HEK293 (cell line): ENCODE results near the gene PCBP3.

Experiments
- OSR2 ChIP-seq: fragments of 450-650 bp; formaldehyde crosslinking; IDR thresholded peaks from 2 replicates; pipeline ENCODE4 v1.5.1; 2016; ENCODE audit warnings: missing biosample characterization, missing genetic modification characterization
- SALL2 ChIP-seq: fragments of 450-650 bp; formaldehyde crosslinking; IDR thresholded peaks from 2 replicates; pipeline ENCODE4 v1.5.0; 2017; ENCODE audit warnings: missing biosample characterization, mild to moderate bottlenecking, missing genetic modification characterization, borderline replicate concordance
- SETDB1 ChIP-seq: IDR thresholded peaks from one replicate; pipeline ENCODE4 v1.6.1; 2017; ENCODE audit warnings: mild to moderate bottlenecking, low read length, moderate library complexity, mixed read lengths; ENCODE audit not compliant: insufficient read length
- TCF7L2 ChIP-seq: IDR thresholded peaks from 2 replicates; pipeline ENCODE4 v1.6.1; 2011; ENCODE audit warnings: low read depth, mild to moderate bottlenecking, inconsistent platforms, low read length, moderate library complexity, borderline replicate concordance
- ZFP69B ChIP-seq: fragments of 450-650 bp; formaldehyde crosslinking; IDR thresholded peaks from 2 replicates; pipeline ENCODE4 v1.5.1; 2016; ENCODE audit warnings: missing biosample characterization, missing genetic modification characterization
- ZNF169 ChIP-seq: fragments of 450-650 bp; formaldehyde crosslinking; IDR thresholded peaks from 2 replicates; pipeline ENCODE4 v1.5.1; 2016; ENCODE audit warnings: missing biosample characterization, missing genetic modification characterization
- ZNF37A ChIP-seq: fragments of 450-650 bp; IDR thresholded peaks from 2 replicates; pipeline ENCODE4 v1.5.1; 2018; ENCODE audit warnings: missing biosample characterization, missing genetic modification characterization
- ZNF521 ChIP-seq: fragments of 450-650 bp; formaldehyde crosslinking; IDR thresholded peaks from 2 replicates; pipeline ENCODE4 v1.5.1; 2017; ENCODE audit warnings: missing biosample characterization, mild to moderate bottlenecking, missing genetic modification characterization
- ZNF549 ChIP-seq: fragments of 450-650 bp; IDR thresholded peaks from 2 replicates; pipeline ENCODE4 v1.5.1; 2018; ENCODE audit warnings: missing biosample characterization, missing genetic modification characterization, mild to moderate bottlenecking, inconsistent platforms, moderate library complexity
- ZNF654 ChIP-seq: fragments of 450-650 bp; formaldehyde crosslinking; IDR thresholded peaks from 2 replicates; pipeline ENCODE4 v1.5.1; 2016; ENCODE audit warnings: low read depth, missing biosample characterization, missing genetic modification characterization
- ZNF670 ChIP-seq: fragments of 450-650 bp; formaldehyde crosslinking; IDR thresholded peaks from 2 replicates; pipeline ENCODE4 v1.5.1; 2016; ENCODE audit warnings: missing biosample characterization, missing genetic modification characterization, low read depth
- ZNF76 ChIP-seq: fragments of 450-650 bp; formaldehyde crosslinking; IDR thresholded peaks from 2 replicates; pipeline ENCODE4; 2016; ENCODE audit warnings: low read depth, missing biosample characterization, missing genetic modification characterization, borderline replicate concordance
- ZXDB ChIP-seq: fragments of 450-650 bp; formaldehyde crosslinking; IDR thresholded peaks from 2 replicates; pipeline ENCODE4 v1.5.1; 2016; ENCODE audit warnings: missing biosample characterization, missing genetic modification characterization
- TF ChIP-seq, protein P1 (sequence below): fragments of 450-650 bp; formaldehyde crosslinking; conservative IDR thresholded peaks from 2 replicates; pipeline ENCODE4 v1.5.1; 2016; ENCODE audit warnings: low read depth, missing biosample characterization, missing genetic modification characterization
- TF ChIP-seq, protein P2 (sequence below): fragments of 450-650 bp; formaldehyde crosslinking; IDR thresholded peaks from 2 replicates; pipeline ENCODE4 v1.5.1; 2017; ENCODE audit warnings: missing biosample characterization, missing genetic modification characterization
- TF ChIP-seq, protein P3 (sequence below): fragments of 450-650 bp; formaldehyde crosslinking; IDR thresholded peaks from 2 replicates; pipeline ENCODE4 v1.5.1; 2016; ENCODE audit warnings: missing biosample characterization, missing genetic modification characterization
- TF ChIP-seq, protein P4 (sequence below): fragments of 450-650 bp; formaldehyde crosslinking; IDR thresholded peaks from 2 replicates; pipeline ENCODE4 v1.5.1; 2016; ENCODE audit warnings: missing biosample characterization, missing genetic modification characterization
- TF ChIP-seq, protein P5 (sequence below): fragments of 450-650 bp; formaldehyde crosslinking; IDR thresholded peaks from 2 replicates; pipeline ENCODE4 v1.5.1; 2016; ENCODE audit warnings: missing biosample characterization, missing genetic modification characterization
- TF ChIP-seq, protein P6 (sequence below): fragments of 450-650 bp; formaldehyde crosslinking; IDR thresholded peaks from 2 replicates; pipeline ENCODE4 v1.5.1; 2016; ENCODE audit warnings: missing biosample characterization, missing genetic modification characterization
- TF ChIP-seq, protein P7 (sequence below): fragments of 450-650 bp; formaldehyde crosslinking; IDR thresholded peaks from 2 replicates; pipeline ENCODE4 v1.5.1; 2016; ENCODE audit warnings: missing biosample characterization, missing genetic modification characterization
- TF ChIP-seq, protein P8 (sequence below): fragments of 450-650 bp; formaldehyde crosslinking; IDR thresholded peaks from 2 replicates; pipeline ENCODE4 v1.5.1; 2016; ENCODE audit warnings: missing biosample characterization, missing genetic modification characterization

Gene PCBP3

DNA sequence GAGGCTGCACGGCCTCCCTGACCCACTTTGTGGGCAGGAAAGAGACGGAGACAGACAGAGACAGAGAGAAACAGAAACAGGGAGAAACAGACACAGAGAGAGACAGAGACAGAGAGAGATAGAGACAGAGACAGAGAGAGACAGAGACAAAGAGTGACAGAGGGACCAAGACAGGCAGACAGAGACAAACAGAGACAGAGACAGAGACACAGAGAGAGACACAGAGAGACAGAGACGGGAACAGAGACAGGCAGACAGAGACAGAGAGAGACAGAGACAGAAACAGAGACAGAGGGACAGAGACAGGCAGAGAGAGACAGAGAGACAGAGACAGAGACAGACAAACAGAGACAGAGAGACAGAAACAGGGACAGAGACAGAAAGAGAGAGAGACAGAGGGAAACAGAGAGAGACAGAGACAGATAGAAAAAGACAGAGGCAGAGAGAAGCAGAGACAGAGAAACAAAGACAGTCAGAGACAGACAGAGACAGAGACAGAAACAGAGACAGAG lies 341.1 kb downstream of the PCBP3 start (continued):
- TF ChIP-seq, protein P1, sequence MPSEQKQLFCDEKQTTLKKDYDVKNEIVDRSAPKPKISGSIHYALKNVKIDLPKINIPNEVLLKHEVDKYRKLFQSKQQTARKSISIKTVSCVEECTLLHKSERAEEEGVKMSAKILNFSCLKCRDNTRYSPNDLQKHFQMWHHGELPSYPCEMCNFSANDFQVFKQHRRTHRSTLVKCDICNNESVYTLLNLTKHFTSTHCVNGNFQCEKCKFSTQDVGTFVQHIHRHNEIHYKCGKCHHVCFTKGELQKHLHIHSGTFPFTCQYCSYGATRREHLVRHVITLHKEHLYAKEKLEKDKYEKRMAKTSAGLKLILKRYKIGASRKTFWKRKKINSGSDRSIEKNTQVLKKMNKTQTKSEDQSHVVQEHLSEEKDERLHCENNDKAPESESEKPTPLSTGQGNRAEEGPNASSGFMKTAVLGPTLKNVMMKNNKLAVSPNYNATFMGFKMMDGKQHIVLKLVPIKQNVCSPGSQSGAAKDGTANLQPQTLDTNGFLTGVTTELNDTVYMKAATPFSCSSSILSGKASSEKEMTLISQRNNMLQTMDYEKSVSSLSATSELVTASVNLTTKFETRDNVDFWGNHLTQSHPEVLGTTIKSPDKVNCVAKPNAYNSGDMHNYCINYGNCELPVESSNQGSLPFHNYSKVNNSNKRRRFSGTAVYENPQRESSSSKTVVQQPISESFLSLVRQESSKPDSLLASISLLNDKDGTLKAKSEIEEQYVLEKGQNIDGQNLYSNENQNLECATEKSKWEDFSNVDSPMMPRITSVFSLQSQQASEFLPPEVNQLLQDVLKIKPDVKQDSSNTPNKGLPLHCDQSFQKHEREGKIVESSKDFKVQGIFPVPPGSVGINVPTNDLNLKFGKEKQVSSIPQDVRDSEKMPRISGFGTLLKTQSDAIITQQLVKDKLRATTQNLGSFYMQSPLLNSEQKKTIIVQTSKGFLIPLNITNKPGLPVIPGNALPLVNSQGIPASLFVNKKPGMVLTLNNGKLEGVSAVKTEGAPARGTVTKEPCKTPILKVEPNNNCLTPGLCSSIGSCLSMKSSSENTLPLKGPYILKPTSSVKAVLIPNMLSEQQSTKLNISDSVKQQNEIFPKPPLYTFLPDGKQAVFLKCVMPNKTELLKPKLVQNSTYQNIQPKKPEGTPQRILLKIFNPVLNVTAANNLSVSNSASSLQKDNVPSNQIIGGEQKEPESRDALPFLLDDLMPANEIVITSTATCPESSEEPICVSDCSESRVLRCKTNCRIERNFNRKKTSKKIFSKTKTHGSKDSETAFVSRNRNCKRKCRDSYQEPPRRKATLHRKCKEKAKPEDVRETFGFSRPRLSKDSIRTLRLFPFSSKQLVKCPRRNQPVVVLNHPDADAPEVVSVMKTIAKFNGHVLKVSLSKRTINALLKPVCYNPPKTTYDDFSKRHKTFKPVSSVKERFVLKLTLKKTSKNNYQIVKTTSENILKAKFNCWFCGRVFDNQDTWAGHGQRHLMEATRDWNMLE, result no peak
- TF ChIP-seq ZNF76 (no peak; the same call in 1 of the 2 replicates), ZNF670 (tag by site-specific recombination) (no peak), ZNF169 (no peak), TCF7L2 (no peak), ZNF521 (tag by site-specific recombination) (0 out of 2 replicates have a peak, but pooled peaks have one; percentile 14), ZXDB (tag by site-specific recombination) (no peak), SALL2 (tag by site-specific recombination) (peak; percentile 58; the same call in 1 of the 2 replicates), ZFP69B (tag by site-specific recombination) (no peak), SETDB1 (no peak), ZNF37A (no peak), OSR2 (tag by site-specific recombination) (no peak), ZNF654 (tag by site-specific recombination) (no peak), ZNF549 (tag by site-specific recombination) (no peak)
- TF ChIP-seq, protein P2, sequence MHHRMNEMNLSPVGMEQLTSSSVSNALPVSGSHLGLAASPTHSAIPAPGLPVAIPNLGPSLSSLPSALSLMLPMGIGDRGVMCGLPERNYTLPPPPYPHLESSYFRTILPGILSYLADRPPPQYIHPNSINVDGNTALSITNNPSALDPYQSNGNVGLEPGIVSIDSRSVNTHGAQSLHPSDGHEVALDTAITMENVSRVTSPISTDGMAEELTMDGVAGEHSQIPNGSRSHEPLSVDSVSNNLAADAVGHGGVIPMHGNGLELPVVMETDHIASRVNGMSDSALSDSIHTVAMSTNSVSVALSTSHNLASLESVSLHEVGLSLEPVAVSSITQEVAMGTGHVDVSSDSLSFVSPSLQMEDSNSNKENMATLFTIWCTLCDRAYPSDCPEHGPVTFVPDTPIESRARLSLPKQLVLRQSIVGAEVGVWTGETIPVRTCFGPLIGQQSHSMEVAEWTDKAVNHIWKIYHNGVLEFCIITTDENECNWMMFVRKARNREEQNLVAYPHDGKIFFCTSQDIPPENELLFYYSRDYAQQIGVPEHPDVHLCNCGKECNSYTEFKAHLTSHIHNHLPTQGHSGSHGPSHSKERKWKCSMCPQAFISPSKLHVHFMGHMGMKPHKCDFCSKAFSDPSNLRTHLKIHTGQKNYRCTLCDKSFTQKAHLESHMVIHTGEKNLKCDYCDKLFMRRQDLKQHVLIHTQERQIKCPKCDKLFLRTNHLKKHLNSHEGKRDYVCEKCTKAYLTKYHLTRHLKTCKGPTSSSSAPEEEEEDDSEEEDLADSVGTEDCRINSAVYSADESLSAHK (tag by site-specific recombination), result no peak
- TF ChIP-seq, protein P3, sequence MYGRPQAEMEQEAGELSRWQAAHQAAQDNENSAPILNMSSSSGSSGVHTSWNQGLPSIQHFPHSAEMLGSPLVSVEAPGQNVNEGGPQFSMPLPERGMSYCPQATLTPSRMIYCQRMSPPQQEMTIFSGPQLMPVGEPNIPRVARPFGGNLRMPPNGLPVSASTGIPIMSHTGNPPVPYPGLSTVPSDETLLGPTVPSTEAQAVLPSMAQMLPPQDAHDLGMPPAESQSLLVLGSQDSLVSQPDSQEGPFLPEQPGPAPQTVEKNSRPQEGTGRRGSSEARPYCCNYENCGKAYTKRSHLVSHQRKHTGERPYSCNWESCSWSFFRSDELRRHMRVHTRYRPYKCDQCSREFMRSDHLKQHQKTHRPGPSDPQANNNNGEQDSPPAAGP (tag by site-specific recombination), result no peak
- TF ChIP-seq, protein P4, sequence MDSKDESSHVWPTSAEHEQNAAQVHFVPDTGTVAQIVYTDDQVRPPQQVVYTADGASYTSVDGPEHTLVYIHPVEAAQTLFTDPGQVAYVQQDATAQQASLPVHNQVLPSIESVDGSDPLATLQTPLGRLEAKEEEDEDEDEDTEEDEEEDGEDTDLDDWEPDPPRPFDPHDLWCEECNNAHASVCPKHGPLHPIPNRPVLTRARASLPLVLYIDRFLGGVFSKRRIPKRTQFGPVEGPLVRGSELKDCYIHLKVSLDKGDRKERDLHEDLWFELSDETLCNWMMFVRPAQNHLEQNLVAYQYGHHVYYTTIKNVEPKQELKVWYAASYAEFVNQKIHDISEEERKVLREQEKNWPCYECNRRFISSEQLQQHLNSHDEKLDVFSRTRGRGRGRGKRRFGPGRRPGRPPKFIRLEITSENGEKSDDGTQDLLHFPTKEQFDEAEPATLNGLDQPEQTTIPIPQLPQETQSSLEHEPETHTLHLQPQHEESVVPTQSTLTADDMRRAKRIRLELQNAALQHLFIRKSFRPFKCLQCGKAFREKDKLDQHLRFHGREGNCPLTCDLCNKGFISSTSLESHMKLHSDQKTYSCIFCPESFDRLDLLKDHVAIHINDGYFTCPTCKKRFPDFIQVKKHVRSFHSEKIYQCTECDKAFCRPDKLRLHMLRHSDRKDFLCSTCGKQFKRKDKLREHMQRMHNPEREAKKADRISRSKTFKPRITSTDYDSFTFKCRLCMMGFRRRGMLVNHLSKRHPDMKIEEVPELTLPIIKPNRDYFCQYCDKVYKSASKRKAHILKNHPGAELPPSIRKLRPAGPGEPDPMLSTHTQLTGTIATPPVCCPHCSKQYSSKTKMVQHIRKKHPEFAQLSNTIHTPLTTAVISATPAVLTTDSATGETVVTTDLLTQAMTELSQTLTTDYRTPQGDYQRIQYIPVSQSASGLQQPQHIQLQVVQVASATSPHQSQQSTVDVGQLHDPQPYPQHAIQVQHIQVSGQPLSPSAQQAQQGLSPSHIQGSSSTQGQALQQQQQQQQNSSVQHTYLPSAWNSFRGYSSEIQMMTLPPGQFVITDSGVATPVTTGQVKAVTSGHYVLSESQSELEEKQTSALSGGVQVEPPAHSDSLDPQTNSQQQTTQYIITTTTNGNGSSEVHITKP (tag by site-specific recombination), result no peak
- TF ChIP-seq, protein P5, sequence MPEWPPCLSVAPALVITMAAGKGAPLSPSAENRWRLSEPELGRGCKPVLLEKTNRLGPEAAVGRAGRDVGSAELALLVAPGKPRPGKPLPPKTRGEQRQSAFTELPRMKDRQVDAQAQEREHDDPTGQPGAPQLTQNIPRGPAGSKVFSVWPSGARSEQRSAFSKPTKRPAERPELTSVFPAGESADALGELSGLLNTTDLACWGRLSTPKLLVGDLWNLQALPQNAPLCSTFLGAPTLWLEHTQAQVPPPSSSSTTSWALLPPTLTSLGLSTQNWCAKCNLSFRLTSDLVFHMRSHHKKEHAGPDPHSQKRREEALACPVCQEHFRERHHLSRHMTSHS (tag by site-specific recombination), result no peak
- TF ChIP-seq, protein P6, sequence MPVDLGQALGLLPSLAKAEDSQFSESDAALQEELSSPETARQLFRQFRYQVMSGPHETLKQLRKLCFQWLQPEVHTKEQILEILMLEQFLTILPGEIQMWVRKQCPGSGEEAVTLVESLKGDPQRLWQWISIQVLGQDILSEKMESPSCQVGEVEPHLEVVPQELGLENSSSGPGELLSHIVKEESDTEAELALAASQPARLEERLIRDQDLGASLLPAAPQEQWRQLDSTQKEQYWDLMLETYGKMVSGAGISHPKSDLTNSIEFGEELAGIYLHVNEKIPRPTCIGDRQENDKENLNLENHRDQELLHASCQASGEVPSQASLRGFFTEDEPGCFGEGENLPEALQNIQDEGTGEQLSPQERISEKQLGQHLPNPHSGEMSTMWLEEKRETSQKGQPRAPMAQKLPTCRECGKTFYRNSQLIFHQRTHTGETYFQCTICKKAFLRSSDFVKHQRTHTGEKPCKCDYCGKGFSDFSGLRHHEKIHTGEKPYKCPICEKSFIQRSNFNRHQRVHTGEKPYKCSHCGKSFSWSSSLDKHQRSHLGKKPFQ (tag by site-specific recombination), result no peak
- TF ChIP-seq, protein P7, sequence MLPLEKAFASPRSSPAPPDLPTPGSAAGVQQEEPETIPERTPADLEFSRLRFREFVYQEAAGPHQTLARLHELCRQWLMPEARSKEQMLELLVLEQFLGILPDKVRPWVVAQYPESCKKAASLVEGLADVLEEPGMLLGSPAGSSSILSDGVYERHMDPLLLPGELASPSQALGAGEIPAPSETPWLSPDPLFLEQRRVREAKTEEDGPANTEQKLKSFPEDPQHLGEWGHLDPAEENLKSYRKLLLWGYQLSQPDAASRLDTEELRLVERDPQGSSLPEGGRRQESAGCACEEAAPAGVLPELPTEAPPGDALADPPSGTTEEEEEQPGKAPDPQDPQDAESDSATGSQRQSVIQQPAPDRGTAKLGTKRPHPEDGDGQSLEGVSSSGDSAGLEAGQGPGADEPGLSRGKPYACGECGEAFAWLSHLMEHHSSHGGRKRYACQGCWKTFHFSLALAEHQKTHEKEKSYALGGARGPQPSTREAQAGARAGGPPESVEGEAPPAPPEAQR (tag by site-specific recombination), result no peak
- TF ChIP-seq, protein P8, sequence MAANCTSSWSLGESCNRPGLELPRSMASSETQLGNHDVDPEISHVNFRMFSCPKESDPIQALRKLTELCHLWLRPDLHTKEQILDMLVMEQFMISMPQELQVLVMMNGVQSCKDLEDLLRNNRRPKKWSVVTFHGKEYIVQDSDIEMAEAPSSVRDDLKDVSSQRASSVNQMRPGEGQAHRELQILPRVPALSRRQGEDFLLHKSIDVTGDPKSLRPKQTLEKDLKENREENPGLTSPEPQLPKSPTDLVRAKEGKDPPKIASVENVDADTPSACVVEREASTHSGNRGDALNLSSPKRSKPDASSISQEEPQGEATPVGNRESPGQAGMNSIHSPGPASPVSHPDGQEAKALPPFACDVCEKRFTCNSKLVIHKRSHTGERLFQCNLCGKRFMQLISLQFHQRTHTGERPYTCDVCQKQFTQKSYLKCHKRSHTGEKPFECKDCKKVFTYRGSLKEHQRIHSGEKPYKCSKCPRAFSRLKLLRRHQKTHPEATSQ (tag by site-specific recombination), result no peak
